Osteoblast (primary cell): Measurements from ENCODE around the gene MISP3. TPM values are rescaled to one million over a fixed set of nuclear protein-coding genes. Genes with fewer than 3 reads are reported as not detected.

Experiments used
- DNase-seq: peaks from one replicate; pipeline ENCODE4 v3.0.0; 2011; ENCODE audit warnings: low spot score, mixed read lengths; ENCODE audit not compliant: insufficient read length; ENCODE audit errors: missing footprints
- H2AFZ ChIP-seq: 2 replicates; pipeline ENCODE4 v1.6.0; 2011; ENCODE audit warnings: mild to moderate bottlenecking, low read length
- H3K27ac ChIP-seq: 2 replicates; pipeline ENCODE4 v1.5.1; 2011; ENCODE audit warnings: mild to moderate bottlenecking, low read depth, low read length, moderate library complexity
- H3K27me3 ChIP-seq: 2 replicates; pipeline ENCODE4 v1.6.0; 2012; ENCODE audit warnings: mild to moderate bottlenecking, control low read depth, inconsistent platforms, low read length, moderate library complexity; ENCODE audit not compliant: insufficient read depth
- H3K36me3 ChIP-seq: 2 replicates; pipeline ENCODE4 v1.5.1; 2011; ENCODE audit warnings: mild to moderate bottlenecking, low read length, control low read depth, moderate library complexity; ENCODE audit not compliant: insufficient read depth
- H3K4me1 ChIP-seq: 2 replicates; pipeline ENCODE4 v1.5.1; 2011; ENCODE audit warnings: mild to moderate bottlenecking, low read length, control low read depth, moderate library complexity; ENCODE audit not compliant: insufficient read depth
- H3K4me2 ChIP-seq: 2 replicates; pipeline ENCODE4 v1.6.0; 2011; ENCODE audit warnings: mild to moderate bottlenecking, low read length; ENCODE audit not compliant: insufficient read depth
- H3K4me3 ChIP-seq: fragments of 200-600 bp; sonication (generic); 3 replicates; pipeline ENCODE4 v1.5.1; 2012; ENCODE audit warnings: mild to moderate bottlenecking, low read length, inconsistent platforms; ENCODE audit not compliant: insufficient read depth
- H3K79me2 ChIP-seq: 2 replicates; pipeline ENCODE4 v1.6.0; 2012; ENCODE audit warnings: mild to moderate bottlenecking, low read length, control low read depth, inconsistent platforms; ENCODE audit not compliant: insufficient read depth
- H3K9me3 ChIP-seq: 2 replicates; pipeline ENCODE4 v1.5.1; 2011; ENCODE audit warnings: low read depth, low read length, control low read depth
- H4K20me1 ChIP-seq: 2 replicates; pipeline ENCODE4 v1.6.0; 2012; ENCODE audit warnings: mild to moderate bottlenecking, low read length, control low read depth; ENCODE audit not compliant: insufficient read depth
- total RNA-seq: library from RNA; depleted of rRNA; stranded (reverse); fragments of >200 nt; gene quantifications from 2 replicates; pipeline ENCODE4 v1.2.3, GENCODE V29; 2012
- TF ChIP-seq, protein P1 (sequence below): IDR thresholded peaks from 2 replicates; pipeline ENCODE4 v1.5.1; 2011; ENCODE audit warnings: mild to moderate bottlenecking, low read depth, low read length, moderate library complexity; ENCODE audit errors: extremely low read depth

The MISP3 gene
- total RNA-seq, 1 donor, result 1.1 TPM

DNA sequence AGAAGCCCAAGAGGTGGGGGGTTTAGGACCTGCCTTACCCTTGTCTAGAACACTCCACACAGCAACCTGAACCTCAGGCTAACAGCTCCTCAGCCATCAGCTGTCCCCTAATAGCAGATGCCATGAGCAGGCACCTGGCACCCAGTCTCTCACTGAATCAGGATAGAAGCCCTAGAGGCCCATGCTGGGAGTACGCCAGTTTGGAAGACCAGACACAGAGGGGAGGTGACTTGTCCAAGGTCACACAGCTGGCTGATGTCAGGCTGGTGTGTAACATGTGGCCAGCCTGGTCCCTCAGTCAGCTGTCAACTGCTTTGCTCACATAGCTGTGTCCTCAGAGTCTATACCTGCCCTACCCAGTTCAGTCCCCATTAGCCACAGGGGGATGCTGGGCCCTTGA, 30.7 kb downstream of the MISP3 start:
- Histone ChIP-seq H3K4me3 (no peak overlapping the region), H3K79me2 (peaks cover 9% of the 10 kb centered on the region), H4K20me1 (peaks cover 4% of the 10 kb centered on the region), H3K4me2 (no peak overlapping the region), H3K9me3 (no peaks in the 10 kb centered on the region), H3K4me1 (peaks cover 10% of the 10 kb centered on the region), H3K27ac (no peak overlapping the region), H3K27me3 (no peaks in the 10 kb centered on the region), H2AFZ (no peak overlapping the region), H3K36me3 (peaks cover 48% of the 10 kb centered on the region)
- TF ChIP-seq, protein P1, sequence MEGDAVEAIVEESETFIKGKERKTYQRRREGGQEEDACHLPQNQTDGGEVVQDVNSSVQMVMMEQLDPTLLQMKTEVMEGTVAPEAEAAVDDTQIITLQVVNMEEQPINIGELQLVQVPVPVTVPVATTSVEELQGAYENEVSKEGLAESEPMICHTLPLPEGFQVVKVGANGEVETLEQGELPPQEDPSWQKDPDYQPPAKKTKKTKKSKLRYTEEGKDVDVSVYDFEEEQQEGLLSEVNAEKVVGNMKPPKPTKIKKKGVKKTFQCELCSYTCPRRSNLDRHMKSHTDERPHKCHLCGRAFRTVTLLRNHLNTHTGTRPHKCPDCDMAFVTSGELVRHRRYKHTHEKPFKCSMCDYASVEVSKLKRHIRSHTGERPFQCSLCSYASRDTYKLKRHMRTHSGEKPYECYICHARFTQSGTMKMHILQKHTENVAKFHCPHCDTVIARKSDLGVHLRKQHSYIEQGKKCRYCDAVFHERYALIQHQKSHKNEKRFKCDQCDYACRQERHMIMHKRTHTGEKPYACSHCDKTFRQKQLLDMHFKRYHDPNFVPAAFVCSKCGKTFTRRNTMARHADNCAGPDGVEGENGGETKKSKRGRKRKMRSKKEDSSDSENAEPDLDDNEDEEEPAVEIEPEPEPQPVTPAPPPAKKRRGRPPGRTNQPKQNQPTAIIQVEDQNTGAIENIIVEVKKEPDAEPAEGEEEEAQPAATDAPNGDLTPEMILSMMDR, result no peak
- peak; percentile 17 for DNase-seq

DNA sequence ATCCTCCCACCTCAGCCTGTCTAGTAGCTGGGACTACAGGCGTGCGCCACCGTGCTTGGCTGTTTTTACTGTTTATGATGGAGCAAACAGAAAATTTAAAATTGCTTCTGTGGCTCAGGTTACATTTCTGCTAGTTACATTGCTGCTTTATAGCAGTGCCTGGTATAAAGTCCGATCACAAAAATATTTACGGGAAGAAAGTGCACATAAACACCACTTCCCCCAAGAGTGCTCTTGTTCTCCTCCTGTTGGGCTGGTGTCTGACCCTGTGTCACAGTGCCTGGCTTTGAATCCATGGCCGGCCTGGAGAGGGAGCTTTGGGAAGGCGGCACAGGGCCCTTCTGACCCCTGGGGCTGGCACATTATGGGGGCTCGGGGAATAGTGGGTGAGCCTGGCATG, 33.1 kb downstream of the MISP3 start:
- Histone ChIP-seq H2AFZ (no peak overlapping the region), H4K20me1 (peaks cover 4% of the 10 kb centered on the region), H3K9me3 (no peaks in the 10 kb centered on the region), H3K27me3 (no peaks in the 10 kb centered on the region), H3K4me3 (no peak overlapping the region), H3K4me2 (no peak overlapping the region), H3K36me3 (peaks cover 44% of the 10 kb centered on the region), H3K27ac (no peak overlapping the region), H3K4me1 (peaks cover 10% of the 10 kb centered on the region), H3K79me2 (peaks cover 23% of the 10 kb centered on the region)
- DNase-seq, result peak; percentile 19
- TF ChIP-seq, protein P1, result no peak

DNA sequence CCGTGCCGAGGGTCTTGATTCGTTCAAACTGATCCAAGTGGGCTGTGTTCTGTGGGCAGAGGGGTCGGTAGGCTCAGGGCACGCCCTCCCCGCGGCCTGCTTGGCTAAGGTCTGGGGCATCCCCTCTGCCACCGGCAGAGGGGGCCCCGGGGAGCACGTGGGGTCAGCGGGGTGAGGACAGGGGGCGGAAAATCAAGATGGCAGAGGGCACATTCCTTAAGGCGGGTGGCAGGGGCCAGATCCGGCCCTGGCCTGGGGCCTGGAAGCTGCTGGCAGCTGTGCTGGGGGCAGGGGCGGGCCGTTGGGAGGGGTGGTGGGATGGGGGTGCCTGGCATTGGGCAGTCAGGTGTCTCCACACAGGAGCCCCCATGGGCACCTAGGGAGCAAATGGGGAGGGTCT, 34.3 kb downstream of the MISP3 start:
- peak overlapping the region; percentile 65 for H3K27ac ChIP-seq

DNA sequence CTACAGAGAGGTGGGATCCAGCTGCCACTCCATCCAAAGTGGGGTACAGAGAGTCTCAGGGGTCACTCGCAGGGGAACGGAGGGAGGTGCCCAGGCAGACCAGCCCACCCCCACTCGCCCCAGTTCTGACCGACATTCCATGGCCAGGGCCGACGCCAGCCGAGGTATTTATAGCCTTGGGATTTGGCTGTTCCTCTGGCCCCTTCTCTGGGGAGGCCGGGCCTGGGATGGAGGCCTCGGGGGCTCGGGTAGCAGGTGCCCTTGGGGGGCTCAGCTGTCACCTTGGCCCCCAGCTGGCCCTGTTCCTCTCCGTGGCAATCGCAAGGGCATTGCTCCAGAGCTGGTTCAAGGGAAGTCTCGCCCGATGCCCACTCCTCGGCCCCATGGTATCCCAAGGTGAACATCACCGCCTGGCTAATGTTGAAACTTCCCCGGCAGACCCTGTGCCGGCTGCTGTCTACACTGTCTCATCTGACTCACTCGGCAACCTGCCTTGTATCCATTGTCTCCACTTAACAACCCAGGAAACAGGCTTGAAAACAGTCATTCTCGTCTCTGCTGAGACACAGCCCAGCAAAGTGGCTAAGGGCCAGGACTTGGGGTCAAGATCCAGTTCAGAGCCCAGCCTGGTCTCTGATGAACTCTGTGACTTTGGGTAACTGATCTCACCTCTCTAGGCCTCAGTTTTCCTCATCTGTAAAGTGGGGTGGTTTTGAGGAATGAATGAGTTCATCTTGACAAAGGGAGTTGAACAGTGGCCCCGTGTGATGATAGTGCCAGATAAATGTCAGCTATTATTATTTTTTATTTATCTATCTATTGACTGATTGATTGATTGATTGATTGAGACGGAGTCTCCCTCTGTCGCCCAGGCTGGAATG, 35.2 kb downstream of the MISP3 start:
- Histone ChIP-seq H3K36me3 (peaks cover 31% of the 10 kb centered on the region), H3K4me2 (no peak overlapping the region)
- peak; percentile 90 for DNase-seq

More for the DNA sequence above, 34.3 kb downstream of the MISP3 start:
- TF ChIP-seq, protein P1, result no peak
- H4K20me1 ChIP-seq, result peaks cover 4% of the 10 kb centered on the region
- no peak overlapping the region for H3K4me3 ChIP-seq
- peaks cover 33% of the 10 kb centered on the region for H3K79me2 ChIP-seq
- no peak overlapping the region for H3K4me2 ChIP-seq
- H3K4me1 ChIP-seq, result peaks cover 10% of the 10 kb centered on the region
- no peaks in the 10 kb centered on the region for H3K27me3 ChIP-seq
- H3K9me3 ChIP-seq, result no peaks in the 10 kb centered on the region
- peaks cover 40% of the 10 kb centered on the region for H3K36me3 ChIP-seq
- peak; percentile 27 for DNase-seq
- no peak overlapping the region for H2AFZ ChIP-seq

More for the DNA sequence above, 35.2 kb downstream of the MISP3 start:
- H3K27ac ChIP-seq, result peak overlapping the region; percentile 65
- H4K20me1 ChIP-seq, result peaks cover 4% of the 10 kb centered on the region
- H3K4me3 ChIP-seq, result no peak overlapping the region
- H3K9me3 ChIP-seq, result no peaks in the 10 kb centered on the region
- peaks cover 7% of the 10 kb centered on the region for H3K4me1 ChIP-seq
- H3K79me2 ChIP-seq, result peaks cover 43% of the 10 kb centered on the region
- no peaks in the 10 kb centered on the region for H3K27me3 ChIP-seq
- no peak overlapping the region for H2AFZ ChIP-seq
- TF ChIP-seq, protein P1, result no peak
